Measurements from ENCODE around the gene GPHB5. TPM values are rescaled to one million over a fixed set of nuclear protein-coding genes. Genes with fewer than 3 reads are reported as not detected.

GPHB5 gene
- polyA plus RNA-seq, 3 donors, result not detected

DNA sequence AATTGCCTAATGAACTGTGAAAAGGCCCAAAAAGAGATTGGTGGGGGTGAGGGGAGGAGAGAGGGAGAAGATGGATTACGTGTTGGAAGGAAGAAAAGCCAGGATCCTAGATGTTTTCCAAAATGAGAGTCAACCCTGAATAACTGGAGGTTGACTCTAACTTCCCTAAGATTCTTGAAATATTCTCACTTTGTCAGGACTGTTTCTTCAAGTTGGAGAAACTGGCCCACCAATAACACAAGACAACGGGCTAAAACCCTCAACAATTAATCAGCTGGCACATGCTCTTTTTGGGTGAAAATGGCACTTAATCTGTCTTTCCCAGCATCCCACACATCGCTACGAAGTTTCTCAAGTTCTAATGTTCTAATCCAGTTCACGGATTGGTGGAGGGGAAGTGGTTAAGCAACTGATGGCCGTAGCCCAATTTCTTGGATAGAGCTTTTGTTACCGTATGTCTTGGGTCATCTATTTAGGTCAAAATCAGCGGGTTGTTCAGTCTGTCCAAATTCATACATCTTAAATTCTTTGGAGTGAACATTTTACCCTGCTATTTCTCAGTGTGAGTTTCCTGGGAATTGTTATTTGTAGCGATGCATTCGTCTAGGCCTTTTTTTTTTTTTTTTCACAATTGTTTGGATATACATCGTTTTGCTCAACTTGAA, 49.0 kb downstream of the GPHB5 start:
- DNase-seq (ENCODE audit: extremely low read depth in 1 of 11, low read depth in 9 of 11, low spot score in 4 of 11), result no peak

- DNase-seq (ENCODE audit: extremely low read depth in 1 of 11, low read depth in 9 of 11, low spot score in 4 of 11), result no peak
These were observed 50.0 kb downstream of the GPHB5 start for GRCh38 chr14:63268771-63269170.

GRCh38 chr14:63267171-63267570, 51.6 kb downstream of the GPHB5 start:
- DNase-seq (ENCODE audit: extremely low read depth in 1 of 11, low read depth in 9 of 11, low spot score in 4 of 11), result no peak

- DNase-seq (ENCODE audit: extremely low read depth in 1 of 11, low read depth in 9 of 11, low spot score in 4 of 11), result no peak
These were observed 52.6 kb downstream of the GPHB5 start for GRCh38 chr14:63266106-63266505.

Other genes with a start within 250 kb of the GPHB5 start
- gene RHOJ, start 114.5 kb downstream of the GPHB5 start, polyA plus RNA-seq (ENCODE audit: insufficient read length in 3 of 3), result 10 to 100 TPM; 15.8 to 20.8 (median 20.2) TPM
- 10 to 100 TPM; 35.9 to 43.7 (median 38.8) TPM for gene PPP2R5E, start 224.4 kb upstream of the GPHB5 start, polyA plus RNA-seq (ENCODE audit: insufficient read length in 3 of 3)

Measured in renal cortex interstitium (tissue), 11 donors.